ENCODE data around the gene FN3K. TPM values are rescaled to one million over a fixed set of nuclear protein-coding genes. Genes with fewer than 3 reads are reported as not detected.

FN3K gene
- total RNA-seq, 6 experiments from 2014 or later = 29.6 to 61.6 (median 45.5) TPM

GRCh38 chr17:82720204-82720603 lies 15.2 kb upstream of the FN3K start:
- peaks cover 0 to 13% (median 3%) of the 10 kb centered on the region in 4 donors for H3K36me3 ChIP-seq
- intact Hi-C loops (cut with DNase I) = no loop called here
- no peaks in the 10 kb centered on the region for H3K27me3 ChIP-seq
- H3K4me3 ChIP-seq = no peak overlapping the region
- no peak for DNase-seq
- H3K9me3 ChIP-seq = no peaks in the 10 kb centered on the region
- H3K4me1 ChIP-seq = peaks cover 0 to 16% (median 0%) of the 10 kb centered on the region in 4 donors
- no peak for ATAC-seq
- WGBS (ENCODE audit: insufficient coverage, low coverage, low lambda C conversion rate, missing lambda C conversion rate) = 90% methylated on average over 3 of the region's 19 CpGs
- no peak overlapping the region for H3K27ac ChIP-seq
- TF ChIP-seq POLR2A (IDR thresholded peaks at IDR 0.05) (no peak), CTCF (IDR thresholded peaks at IDR 0.05) (no peak)

GRCh38 chr17:82722341-82723013 lies 12.9 kb upstream of the FN3K start:
- peak in 1 of 4 donors; percentile 47 for ATAC-seq
- H3K36me3 ChIP-seq = peaks cover 0 to 25% (median 4%) of the 10 kb centered on the region in 4 donors
- no peaks in the 10 kb centered on the region for H3K27me3 ChIP-seq
- H3K9me3 ChIP-seq = no peaks in the 10 kb centered on the region
- no peak overlapping the region for H3K27ac ChIP-seq
- H3K4me1 ChIP-seq = peaks cover 0 to 5% (median 0%) of the 10 kb centered on the region in 4 donors
- 70% methylated on average over 9 of the region's 19 CpGs for WGBS (ENCODE audit: insufficient coverage, low coverage, low lambda C conversion rate, missing lambda C conversion rate)
- intact Hi-C loops (cut with DNase I) = no loop called here
- TF ChIP-seq CTCF (IDR thresholded peaks at IDR 0.05) (no peak), POLR2A (IDR thresholded peaks at IDR 0.05) (no peak)
- no peak for DNase-seq
- no peak overlapping the region for H3K4me3 ChIP-seq

GRCh38 chr17:82723169-82723807 lies 12.1 kb upstream of the FN3K start:
- H3K36me3 ChIP-seq = peaks cover 0 to 31% (median 4%) of the 10 kb centered on the region in 4 donors
- no peak overlapping the region for H3K27ac ChIP-seq
- H3K27me3 ChIP-seq = no peaks in the 10 kb centered on the region
- no peaks in the 10 kb centered on the region for H3K9me3 ChIP-seq
- intact Hi-C loops (cut with DNase I) = no loop called here
- no peaks in the 10 kb centered on the region for H3K4me1 ChIP-seq
- H3K4me3 ChIP-seq = no peak overlapping the region
- no peak for DNase-seq
- TF ChIP-seq POLR2A (IDR thresholded peaks at IDR 0.05) (no peak), CTCF (IDR thresholded peaks at IDR 0.05) (no peak)
- 77% methylated on average over 11 of the region's 26 CpGs for WGBS (ENCODE audit: insufficient coverage, low coverage, low lambda C conversion rate, missing lambda C conversion rate)
- peak in 2 of 4 donors; percentile 37 to 66 for ATAC-seq

- Histone ChIP-seq H3K4me3 (no peak overlapping the region), H3K36me3 (peaks cover 0 to 17% (median 2%) of the 10 kb centered on the region in 4 donors), H3K9me3 (no peaks in the 10 kb centered on the region), H3K27me3 (no peaks in the 10 kb centered on the region), H3K4me1 (no peaks in the 10 kb centered on the region), H3K27ac (no peak overlapping the region)
- DNase-seq = no peak
- WGBS (ENCODE audit: insufficient coverage, low coverage, low lambda C conversion rate, missing lambda C conversion rate) = no CpG with 5 or more reads among the region's 10 CpGs
- intact Hi-C loops (cut with DNase I) = no loop called here
- ATAC-seq = peak in 1 of 4 donors; percentile 26
- no peak for TF ChIP-seq POLR2A (IDR thresholded peaks at IDR 0.05)
- no peak for TF ChIP-seq CTCF (IDR thresholded peaks at IDR 0.05)
These were observed 9.0 kb upstream of the FN3K start for GRCh38 chr17:82726427-82726826.
